Left ventricle myocardium inferior (tissue), 1 donor: ENCODE measurements around the gene FANCB. TPM values are rescaled to one million over a fixed set of nuclear protein-coding genes. Genes with fewer than 3 reads are reported as not detected.

Experiments
- DNase-seq: peaks from one replicate; pipeline ENCODE4 v3.0.0-alpha.2; 2020
- H3K27ac ChIP-seq: fragments of 200-600 bp; replicated peaks from 2 replicates; pipeline ENCODE4 v1.8.0; 2021
- H3K27me3 ChIP-seq: fragments of 200-600 bp; 2 replicates; pipeline ENCODE4 v1.8.0; 2021; ENCODE audit warnings: low read depth
- H3K36me3 ChIP-seq: fragments of 200-600 bp; 2 replicates; pipeline ENCODE4 v1.8.0; 2021
- H3K4me1 ChIP-seq: fragments of 200-600 bp; 2 replicates; pipeline ENCODE4 v1.8.0; 2021
- H3K4me3 ChIP-seq: fragments of 200-600 bp; 2 replicates; pipeline ENCODE4 v1.8.0; 2021; ENCODE audit warnings: mild to moderate bottlenecking, moderate library complexity
- H3K9me3 ChIP-seq: fragments of 200-600 bp; replicated peaks from 2 replicates; pipeline ENCODE4 v1.8.0; 2021
- CTCF ChIP-seq: fragments of 200-600 bp; IDR thresholded peaks from 2 replicates; pipeline ENCODE4 v1.8.0; 2021; ENCODE audit warnings: antibody characterized with exemption, mild to moderate bottlenecking, borderline replicate concordance
- intact Hi-C: fragments of 100-400 bp; cut with micrococcal nuclease; formaldehyde crosslinking; loops from one replicate; pipeline ENCODE4 v1.11.0; 2022
- total RNA-seq: library from RNA; stranded (reverse); fragmentation: NEBNext Ultra II Directional; extraction: Animal tissue kit (Norgen Biotek cat#: 25700); gene quantifications from one replicate; pipeline ENCODE4 v1.2.1, GENCODE V29; 2021
- donor health status: DM: no; HTN: yes; CAD: no; lungs with severe emphysema.

The FANCB gene
- total RNA-seq, 1 donor from 2014 or later = 0.66 TPM

- H3K27me3 ChIP-seq = no peaks in the 10 kb centered on the region
- H3K4me1 ChIP-seq = no peaks in the 10 kb centered on the region
- H3K36me3 ChIP-seq = peaks cover 32% of the 10 kb centered on the region
- no peak for DNase-seq
- H3K27ac ChIP-seq = no peak overlapping the region
- intact Hi-C loops = no loop called here
- H3K4me3 ChIP-seq = no peak overlapping the region
- H3K9me3 ChIP-seq = no peaks in the 10 kb centered on the region
- no peak for TF ChIP-seq CTCF
These were observed 42.7 kb upstream of the FANCB start for GRCh38 chrX:14915596-14915995.

DNA sequence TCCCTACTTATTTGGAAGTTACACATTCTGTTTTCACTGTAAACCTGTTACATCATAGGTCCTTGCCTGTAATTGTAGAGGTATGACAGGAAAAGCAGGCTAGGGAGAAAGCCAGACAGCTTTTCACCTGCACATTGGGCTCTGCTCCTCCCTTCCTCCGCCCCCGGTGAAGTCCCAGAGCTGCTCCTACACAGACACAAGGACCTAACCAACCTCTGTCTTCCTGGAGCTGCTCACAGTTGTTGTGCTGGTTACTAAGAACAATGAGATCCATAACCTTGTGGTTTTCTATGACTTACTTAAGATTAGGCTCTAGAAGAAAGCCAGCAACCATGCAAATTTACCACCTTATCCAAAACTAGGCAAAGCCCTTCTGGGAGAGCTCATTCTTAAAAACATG, 40.4 kb upstream of the FANCB start:
- intact Hi-C loops = no loop called here
- H3K9me3 ChIP-seq = no peaks in the 10 kb centered on the region
- no peak overlapping the region for H3K27ac ChIP-seq
- no peak for DNase-seq
- H3K36me3 ChIP-seq = peaks cover 39% of the 10 kb centered on the region
- no peak for TF ChIP-seq CTCF
- H3K4me1 ChIP-seq = no peaks in the 10 kb centered on the region
- no peaks in the 10 kb centered on the region for H3K27me3 ChIP-seq
- no peak overlapping the region for H3K4me3 ChIP-seq

GRCh38 chrX:14903891-14904290, 31.0 kb upstream of the FANCB start:
- Histone ChIP-seq H3K9me3 (no peaks in the 10 kb centered on the region), H3K27me3 (no peaks in the 10 kb centered on the region), H3K4me1 (peaks cover 5% of the 10 kb centered on the region), H3K27ac (no peak overlapping the region), H3K36me3 (peaks cover 23% of the 10 kb centered on the region), H3K4me3 (no peak overlapping the region)
- intact Hi-C loops = no loop called here
- no peak for TF ChIP-seq CTCF
- no peak for DNase-seq

GRCh38 chrX:14902537-14902936, 29.7 kb upstream of the FANCB start:
- intact Hi-C loops = no loop called here
- no peak overlapping the region for H3K4me3 ChIP-seq

DNA sequence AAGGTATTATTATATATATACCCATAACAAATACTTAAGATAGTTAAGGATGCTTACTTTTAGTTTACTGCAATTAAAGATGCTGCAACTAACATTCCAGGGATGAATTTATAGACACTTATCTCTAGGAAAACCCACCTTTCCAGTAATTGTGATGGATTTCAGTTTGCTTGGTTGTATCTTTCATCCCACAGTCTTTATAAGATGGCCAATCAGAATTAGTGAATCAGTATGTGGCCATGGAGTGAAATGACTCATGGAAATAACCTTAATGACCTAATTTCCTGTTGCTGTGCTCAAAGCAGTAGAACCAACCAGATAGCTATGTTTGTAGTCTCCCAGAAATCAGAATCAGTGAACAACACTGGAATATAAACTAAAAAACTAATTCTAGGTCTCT, 26.7 kb upstream of the FANCB start:
- intact Hi-C loops = no loop called here
- no peak for TF ChIP-seq CTCF
- H3K27me3 ChIP-seq = no peaks in the 10 kb centered on the region
- DNase-seq = no peak
- peaks cover 21% of the 10 kb centered on the region for H3K36me3 ChIP-seq
- no peak overlapping the region for H3K27ac ChIP-seq
- peaks cover 5% of the 10 kb centered on the region for H3K4me1 ChIP-seq
- H3K9me3 ChIP-seq = no peaks in the 10 kb centered on the region
- no peak overlapping the region for H3K4me3 ChIP-seq

More at GRCh38 chrX:14902537-14902936, 29.7 kb upstream of the FANCB start:
- H3K4me1 ChIP-seq = peaks cover 5% of the 10 kb centered on the region
- no peak for DNase-seq
- no peaks in the 10 kb centered on the region for H3K27me3 ChIP-seq
- H3K27ac ChIP-seq = no peak overlapping the region
- no peak for TF ChIP-seq CTCF
- H3K9me3 ChIP-seq = no peaks in the 10 kb centered on the region
- peaks cover 23% of the 10 kb centered on the region for H3K36me3 ChIP-seq

DNA sequence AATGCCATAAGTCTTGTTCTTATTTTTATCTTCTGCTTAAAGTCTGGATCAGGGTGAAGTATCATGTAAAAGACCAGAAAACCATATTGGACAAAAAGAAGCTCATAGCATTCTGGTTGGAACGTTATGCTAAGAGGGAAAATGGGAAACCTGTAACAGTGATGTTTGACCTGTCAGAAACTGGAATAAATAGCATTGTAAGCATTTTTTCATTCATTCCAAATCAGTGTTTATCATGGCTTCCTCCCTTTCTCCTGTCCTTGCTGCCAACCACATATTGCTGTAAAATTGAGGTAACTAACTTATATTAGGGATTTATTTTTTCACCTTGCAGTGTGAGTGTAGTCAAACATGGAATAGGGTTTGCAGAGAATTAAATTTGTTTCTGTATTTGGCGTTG, 24.2 kb upstream of the FANCB start:
- no peak for DNase-seq
- H3K9me3 ChIP-seq = no peaks in the 10 kb centered on the region
- H3K27ac ChIP-seq = no peak overlapping the region
- H3K4me3 ChIP-seq = no peak overlapping the region
- intact Hi-C loops = no loop called here
- H3K27me3 ChIP-seq = no peaks in the 10 kb centered on the region
- H3K36me3 ChIP-seq = no peaks in the 10 kb centered on the region
- peaks cover 5% of the 10 kb centered on the region for H3K4me1 ChIP-seq
- no peak for TF ChIP-seq CTCF
